Common myeloid progenitor, CD34-positive (primary cell): ENCODE results near the gene CRTC3.
A peak's percentile ranks its signal among the peaks of the same experiment; 100 is the strongest.

ENCODE experiments used
- CTCF ChIA-PET: fragments of 350-600 bp; sonication (Branson Sonifier 250); formaldehyde crosslinking; loops from one replicate; lab custom pipeline; 2021; ENCODE audit warnings: antibody characterized with exemption; lab: Charles Lee
- POLR2A ChIA-PET: fragments of 350-600 bp; sonication (Branson Sonifier 250); formaldehyde crosslinking; loops from one replicate; lab custom pipeline; 2021; ENCODE audit warnings: antibody characterized with exemption; lab: Charles Lee
- DNase-seq, 3 donors: peaks; one replicate each; pipeline versions ENCODE4 v3.0.0 to v3.0.0-alpha.2; 2013
- H3K27ac ChIP-seq, 2 experiments: 1 replicate in 1 of 2; 2 replicates in 1 of 2; pipeline ENCODE4 v1.7.0; 2013; ENCODE audit warnings: inconsistent platforms in 2 of 2, low read length in 2 of 2, mild to moderate bottlenecking in 2 of 2, low read depth in 1 of 2, moderate library complexity in 1 of 2; ENCODE audit not compliant: severe bottlenecking in 2 of 2, insufficient read depth in 1 of 2, poor library complexity in 1 of 2
- H3K27me3 ChIP-seq, 5 experiments: replicated peaks in 2 of 5; 1 replicate in 3 of 5; 2 replicates in 2 of 5; pipeline versions ENCODE4 v1.6.1 to v1.7.0; 2013; ENCODE audit warnings: low read length in 4 of 5, mild to moderate bottlenecking in 2 of 5, moderate library complexity in 2 of 5, inconsistent platforms in 1 of 5; ENCODE audit not compliant: insufficient read depth in 5 of 5, control insufficient read depth in 4 of 5
- H3K36me3 ChIP-seq, 4 experiments: 1 replicate in 2 of 4; 2 replicates in 2 of 4; pipeline versions ENCODE4 v1.6.1 to v1.7.0; 2013; ENCODE audit warnings: low read length in 3 of 4, control low read depth in 1 of 4, mild to moderate bottlenecking in 1 of 4; ENCODE audit not compliant: control insufficient read depth in 4 of 4, insufficient read depth in 4 of 4
- H3K4me1 ChIP-seq, 4 experiments: 1 replicate in 3 of 4; 2 replicates in 1 of 4; pipeline versions ENCODE4 v1.6.1 to v1.7.1; 2013; ENCODE audit warnings: low read length in 3 of 4, mild to moderate bottlenecking in 3 of 4, control low read depth in 1 of 4, inconsistent platforms in 1 of 4, moderate library complexity in 1 of 4; ENCODE audit not compliant: control insufficient read depth in 4 of 4, insufficient read depth in 4 of 4; ENCODE audit errors: control extremely low read depth in 1 of 4
- H3K4me3 ChIP-seq, 7 experiments: 1 replicate in 4 of 7; 2 replicates in 3 of 7; pipeline versions ENCODE4 v1.5.1 to v1.7.0; 2013; ENCODE audit warnings: mild to moderate bottlenecking in 7 of 7, low read length in 6 of 7, moderate library complexity in 6 of 7, inconsistent platforms in 2 of 7, low read depth in 2 of 7, control low read depth in 1 of 7; ENCODE audit not compliant: insufficient read depth in 4 of 7, control insufficient read depth in 1 of 7; ENCODE audit errors: extremely low read depth in 1 of 7
- H3K9me3 ChIP-seq, 5 experiments: 1 replicate in 4 of 5; 2 replicates in 1 of 5; pipeline versions ENCODE4 v1.6.1 to v1.7.1; 2013; ENCODE audit warnings: low read length in 4 of 5, mild to moderate bottlenecking in 2 of 5, inconsistent platforms in 1 of 5, low read depth in 1 of 5, moderate library complexity in 1 of 5; ENCODE audit not compliant: control insufficient read depth in 4 of 5, insufficient read depth in 2 of 5; ENCODE audit errors: control extremely low read depth in 1 of 5
- WGBS: methylation state at CpG from one replicate; pipeline ENCODE4 v1.1.5; 2013; ENCODE audit not compliant: insufficient coverage; 5-methylcytosine and 5-hydroxymethylcytosine counted together

The CRTC3 gene

DNA sequence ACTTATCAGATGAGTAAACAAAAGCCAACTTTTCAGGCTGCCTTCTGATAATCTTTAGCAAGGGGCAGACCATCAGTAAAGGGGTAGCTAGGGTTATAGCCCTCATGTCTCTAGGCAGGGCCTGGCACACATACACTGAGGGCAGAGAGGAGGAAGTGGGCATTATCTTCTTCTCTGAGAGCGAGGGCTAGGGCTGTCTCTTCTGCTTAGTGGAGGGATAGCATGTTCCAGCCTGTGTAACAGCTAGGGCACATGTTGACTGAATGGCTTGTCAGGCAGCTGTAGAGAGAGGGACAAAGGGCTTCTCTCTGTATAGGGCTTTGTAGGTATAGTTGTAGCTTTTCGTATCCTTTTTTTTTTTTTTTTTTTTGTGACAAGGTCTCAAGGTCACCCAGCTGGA lies 17.8 kb downstream of the CRTC3 start:
- POLR2A ChIA-PET, result no interaction called here
- no peaks in the 10 kb centered on the region for H3K27me3 ChIP-seq
- peak in 2 of 3 donors; percentile 41 to 62 for DNase-seq
- no peak overlapping the region for H3K27ac ChIP-seq
- no peaks in the 10 kb centered on the region for H3K9me3 ChIP-seq
- peaks cover 3 to 21% (median 8%) of the 10 kb centered on the region in 4 experiments for H3K4me1 ChIP-seq
- CTCF ChIA-PET, result interaction anchor here (2.3 kb wide), 1 partner anchor 8 kb away, joined by 5 read pairs; no protein-coding TSS in a partner anchor
- WGBS, result 70% methylated on average over 1 of the region's 2 CpGs
- no peak overlapping the region for H3K4me3 ChIP-seq
- peaks cover 0 to 4% (median 4%) of the 10 kb centered on the region in 4 experiments for H3K36me3 ChIP-seq

DNA sequence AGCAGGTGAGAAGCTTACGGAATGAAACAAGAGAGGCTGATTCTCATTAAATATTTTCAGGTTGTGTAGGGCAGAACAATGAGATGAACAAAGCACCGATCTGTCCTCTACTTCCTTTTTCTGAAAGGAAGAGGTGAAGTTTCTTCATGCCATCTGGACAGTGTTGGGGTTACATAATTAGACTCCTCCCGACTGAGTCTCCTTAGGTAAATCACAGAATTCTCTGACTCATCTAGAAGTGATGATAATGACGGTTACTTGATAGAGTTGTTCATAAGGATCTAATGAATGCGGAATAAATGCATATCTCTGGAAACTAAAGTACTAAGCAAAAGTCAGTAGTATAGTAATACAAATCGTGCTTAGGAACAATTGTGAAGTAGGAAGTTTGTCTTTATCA lies 21.2 kb downstream of the CRTC3 start:
- Histone ChIP-seq H3K27ac (no peak overlapping the region), H3K9me3 (no peaks in the 10 kb centered on the region), H3K36me3 (peaks cover 0 to 7% (median 2%) of the 10 kb centered on the region in 4 experiments), H3K4me1 (peaks cover 7 to 26% (median 8%) of the 10 kb centered on the region in 4 experiments), H3K27me3 (no peaks in the 10 kb centered on the region), H3K4me3 (no peak overlapping the region)
- 75% methylated on average over 4 of the region's 6 CpGs for WGBS
- ChIA-PET CTCF (no interaction called here), POLR2A (no interaction called here)
- peak in 2 of 3 donors; percentile 77 to 84 for DNase-seq

DNA sequence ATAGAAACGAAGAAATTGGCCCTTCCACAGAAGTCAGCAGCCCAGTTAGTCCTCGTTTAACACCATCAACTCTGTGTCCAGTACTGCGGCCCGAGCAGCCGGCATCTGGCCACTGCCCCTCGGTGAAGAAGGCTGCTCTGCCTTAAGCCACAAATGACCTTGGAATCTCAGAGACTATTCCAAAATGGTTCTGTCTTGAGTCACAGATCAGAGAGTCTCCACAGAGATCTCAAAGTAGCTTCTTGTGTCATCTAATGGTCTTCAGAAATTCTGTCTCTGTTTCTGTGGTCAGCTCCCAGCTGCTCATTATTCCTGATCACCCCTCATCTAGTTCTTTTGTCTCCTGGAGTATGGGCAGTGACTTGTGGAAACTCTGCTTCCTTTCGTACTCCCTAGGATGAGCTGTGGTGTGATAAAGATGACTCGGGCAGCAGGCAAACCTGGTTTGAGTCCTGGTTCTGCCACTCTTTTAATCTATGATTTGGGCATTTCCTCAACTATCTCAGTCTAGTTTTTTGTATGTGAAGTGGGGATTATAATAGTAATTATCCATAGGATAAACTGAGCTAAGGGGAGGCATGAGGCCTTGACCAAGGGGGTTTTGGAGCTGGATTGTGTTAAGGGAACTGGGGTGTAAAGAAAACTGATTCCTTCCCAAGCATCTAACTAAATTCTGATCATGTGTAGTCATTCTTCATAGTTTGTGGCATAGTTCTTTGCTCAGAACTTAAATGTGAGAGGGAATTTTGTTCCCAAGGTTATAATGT lies 22.6 kb downstream of the CRTC3 start:
- no peaks in the 10 kb centered on the region for H3K27me3 ChIP-seq
- H3K4me3 ChIP-seq, result no peak overlapping the region
- peaks cover 0 to 7% (median 2%) of the 10 kb centered on the region in 4 experiments for H3K36me3 ChIP-seq
- DNase-seq, result no peak
- ChIA-PET POLR2A (no interaction called here), CTCF (interaction anchor here (0.5 to 1.1 kb wide), 2 partner anchors 14 to 24 kb away, joined by 3 to 5 read pairs; no protein-coding TSS in a partner anchor)
- no peaks in the 10 kb centered on the region for H3K9me3 ChIP-seq
- H3K27ac ChIP-seq, result no peak overlapping the region
- WGBS, result 100% methylated on average over 7 of the region's 8 CpGs
- H3K4me1 ChIP-seq, result peaks cover 7 to 33% (median 12%) of the 10 kb centered on the region in 4 experiments

DNA sequence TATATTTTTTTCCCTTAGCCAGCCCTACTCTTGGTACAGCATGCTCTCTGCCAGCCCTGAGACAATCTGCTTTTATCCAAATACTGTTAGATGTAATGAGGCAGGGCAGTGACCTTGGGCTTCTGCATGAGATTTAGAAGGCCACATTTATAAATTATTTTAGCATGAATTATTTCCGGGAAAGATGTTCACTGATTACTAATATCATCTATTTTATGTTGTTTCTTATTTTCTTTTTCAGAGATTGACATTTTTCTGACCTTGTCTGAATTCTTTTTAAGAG lies 23.1 kb downstream of the CRTC3 start:
- ChIA-PET POLR2A (no interaction called here), CTCF (interaction anchor here (0.5 to 1.1 kb wide), 2 partner anchors 14 to 25 kb away, joined by 3 to 5 read pairs; no protein-coding TSS in a partner anchor)
- DNase-seq, result no peak
- Histone ChIP-seq H3K9me3 (no peaks in the 10 kb centered on the region), H3K4me1 (peaks cover 7 to 34% (median 17%) of the 10 kb centered on the region in 4 experiments), H3K27ac (no peak overlapping the region), H3K27me3 (no peaks in the 10 kb centered on the region), H3K36me3 (peaks cover 0 to 5% (median 2%) of the 10 kb centered on the region in 4 experiments), H3K4me3 (no peak overlapping the region)
- no CpG with 5 or more reads among the region's 1 CpG for WGBS

DNA sequence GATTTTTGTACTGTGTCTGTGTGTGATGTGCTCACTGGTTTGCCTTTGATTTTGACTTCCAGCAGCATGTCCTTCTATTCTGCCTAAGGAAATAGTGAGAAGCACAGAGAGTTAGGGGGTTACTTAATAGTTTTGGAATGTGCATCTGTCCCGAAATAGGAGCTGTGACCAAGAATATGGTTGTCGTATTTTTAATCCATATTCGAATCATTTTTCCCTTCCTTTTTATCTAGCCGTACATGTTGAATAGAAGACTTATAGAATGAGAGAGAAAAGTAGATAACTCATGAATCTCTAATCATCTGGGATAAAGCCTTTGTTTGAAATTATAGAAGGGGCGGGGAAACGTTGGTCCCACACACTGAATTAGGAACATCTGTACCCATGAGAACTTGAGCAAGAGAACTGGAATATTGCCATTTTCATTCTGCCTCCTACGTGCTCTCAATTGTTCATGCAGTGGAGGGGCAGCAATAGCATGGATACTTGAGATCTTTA lies 23.6 kb downstream of the CRTC3 start:
- Histone ChIP-seq H3K27ac (no peak overlapping the region), H3K27me3 (no peaks in the 10 kb centered on the region), H3K9me3 (no peaks in the 10 kb centered on the region), H3K4me1 (peaks cover 7 to 38% (median 22%) of the 10 kb centered on the region in 4 experiments), H3K36me3 (peaks cover 0 to 5% (median 2%) of the 10 kb centered on the region in 4 experiments), H3K4me3 (no peak overlapping the region)
- POLR2A ChIA-PET, result no interaction called here
- no peak for DNase-seq
- no CpG with 5 or more reads among the region's 7 CpGs for WGBS
- CTCF ChIA-PET, result interaction anchor here (1.1 kb wide), 1 partner anchor 43 kb away, joined by 3 read pairs; no protein-coding TSS in a partner anchor

DNA sequence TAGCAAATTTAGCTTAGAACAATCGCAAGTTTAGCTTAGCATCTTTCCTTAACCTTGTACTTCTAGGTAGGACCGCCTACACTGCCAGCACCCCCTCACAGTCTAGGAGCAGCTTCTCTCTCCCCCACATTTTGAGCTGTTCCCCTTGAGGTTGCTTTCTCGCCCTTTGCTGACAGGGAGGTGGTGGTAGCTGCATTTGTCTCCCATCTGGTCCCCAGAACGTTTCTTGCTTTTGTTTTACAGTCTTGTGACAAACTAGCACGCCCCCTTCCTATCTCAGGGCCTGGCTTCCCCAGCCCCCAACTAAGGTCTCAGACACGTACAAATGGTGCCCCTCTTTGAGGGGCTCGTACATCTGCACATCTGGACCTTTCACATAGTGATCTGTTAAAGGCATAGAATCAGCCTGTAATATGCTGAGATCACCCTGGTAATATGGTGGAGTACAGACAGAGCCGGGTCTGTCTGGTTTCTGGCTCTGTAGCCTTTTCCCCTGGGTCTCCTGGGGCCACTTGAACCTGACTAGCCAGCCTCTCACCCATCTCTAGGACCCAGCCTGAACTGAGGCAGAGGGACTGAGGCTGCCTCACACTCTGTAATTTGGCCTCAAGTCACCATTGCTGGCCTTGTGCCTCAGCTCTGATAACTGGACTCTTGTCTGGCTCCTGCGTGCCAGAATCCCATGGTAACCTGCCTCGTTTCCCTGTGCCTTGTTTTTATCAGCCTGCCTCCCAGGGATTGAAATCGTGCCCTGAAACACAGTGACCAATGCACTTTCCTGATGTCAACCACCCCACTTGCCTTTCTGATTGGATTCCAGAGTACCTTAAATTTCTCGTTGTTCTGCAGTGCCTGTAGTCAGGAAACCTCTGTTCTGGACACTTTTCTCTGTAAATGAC lies 27.7 kb downstream of the CRTC3 start:
- peak overlapping the region in 2 of 7 experiments; percentile 35 to 53 for H3K4me3 ChIP-seq
- peak overlapping the region in 1 of 2 experiments; percentile 56 for H3K27ac ChIP-seq
- H3K27me3 ChIP-seq, result no peaks in the 10 kb centered on the region
- H3K4me1 ChIP-seq, result peaks cover 7 to 49% (median 32%) of the 10 kb centered on the region in 4 experiments
- H3K36me3 ChIP-seq, result peaks cover 0 to 3% (median 2%) of the 10 kb centered on the region in 4 experiments
- no peaks in the 10 kb centered on the region for H3K9me3 ChIP-seq
- ChIA-PET POLR2A (interaction anchor here (1.2 kb wide), 1 partner anchor 29 kb away, joined by 3 read pairs; no protein-coding TSS in a partner anchor), CTCF (interaction anchor here (0.9 to 1.6 kb wide), 8 partner anchors 10 to 134 kb away, joined by 3 to 5 read pairs (median 4); no protein-coding TSS in a partner anchor)
- 40% methylated on average over 10 of the region's 12 CpGs for WGBS
- peak in 2 of 3 donors; percentile 50 to 67 for DNase-seq
